Measurements from ENCODE around the gene DZIP1.
"Not testable (repeated sequence)": the region's sequence is repeated elsewhere in the genome, so short reads cannot be mapped to it uniquely, and the experiment has no call there.

Gene DZIP1

DNA sequence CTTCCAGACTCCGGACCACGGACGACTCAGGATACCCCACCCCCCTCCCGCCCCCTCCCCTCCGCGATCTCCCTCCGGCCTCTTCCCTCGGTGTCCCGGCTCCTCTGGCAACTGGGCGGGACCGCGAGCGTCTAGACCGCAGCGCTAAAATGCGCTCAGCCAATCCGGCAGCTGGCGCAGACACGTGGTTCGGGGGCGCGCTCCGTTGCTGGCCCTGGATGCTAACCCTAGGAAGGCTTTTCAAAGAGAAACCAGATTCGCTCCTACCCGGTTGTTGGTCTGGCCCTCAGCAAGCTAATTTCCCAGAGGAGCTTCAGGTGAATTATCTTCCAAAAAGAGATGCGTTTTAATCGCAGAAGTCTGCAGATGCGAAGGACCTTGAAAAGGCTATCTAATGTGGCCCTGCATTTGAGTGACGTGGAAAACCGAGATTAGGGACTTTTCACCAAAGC lies at the start of gene DZIP1:
TSS of gene DZIP1 (minus strand) at position 106 of the 452 bp plus-strand sequence. CDS start 2,677 bp downstream, outside the sequence.
- no peak for DNase-seq (ENCODE audit: low read depth in 2 of 2)

- not testable (repeated sequence) for DNase-seq (ENCODE audit: low read depth in 2 of 2)
Measured at GRCh38 chr13:95690986-95691385, 46.5 kb upstream of the DZIP1 start.

- DNase-seq (ENCODE audit: low read depth in 2 of 2), result no peak
Measured at GRCh38 chr13:95689582-95689926, 45.0 kb upstream of the DZIP1 start.

DNA sequence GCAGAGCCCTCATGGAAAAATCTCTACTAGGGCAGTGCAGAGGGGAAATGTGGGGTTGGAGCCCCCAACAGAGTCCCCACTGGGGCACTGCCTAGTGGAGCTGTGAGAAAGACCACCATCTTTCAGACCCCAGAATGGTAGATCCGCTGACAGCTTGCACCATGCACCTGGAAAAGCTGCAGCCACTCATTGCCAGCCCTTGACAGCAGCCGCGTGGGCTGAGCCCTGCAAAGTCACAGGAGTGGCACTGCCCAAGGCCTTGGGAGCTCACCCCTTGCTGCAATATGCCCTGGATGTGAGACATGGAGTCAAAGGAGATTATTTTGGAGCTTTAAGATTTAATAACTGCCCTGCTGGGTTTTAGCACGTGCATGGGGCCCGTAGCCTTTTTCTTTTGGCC lies 40.5 kb upstream of the DZIP1 start:
- not testable (repeated sequence) for DNase-seq (ENCODE audit: low read depth in 2 of 2)

GRCh38 chr13:95684418-95684817 lies 39.9 kb upstream of the DZIP1 start:
- DNase-seq (ENCODE audit: low read depth in 2 of 2), result no peak

DNA sequence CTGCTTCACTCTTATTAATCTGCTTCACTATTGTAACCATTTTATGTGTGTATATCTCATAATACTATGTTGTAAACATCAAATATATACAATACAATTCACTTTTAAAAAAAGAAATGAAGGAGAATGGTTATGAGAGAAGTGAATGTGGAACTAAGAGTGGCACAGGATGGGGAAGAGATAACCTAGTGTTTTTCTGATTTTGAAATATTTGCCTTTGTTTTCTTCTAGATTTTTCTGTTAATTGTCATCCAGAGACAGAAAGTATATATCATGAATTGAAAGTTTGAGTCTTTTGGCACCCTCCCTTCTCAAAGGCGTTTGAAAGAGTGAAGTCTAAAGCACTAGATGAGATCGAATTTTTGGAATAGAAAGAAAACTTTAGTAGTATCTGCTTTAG lies 35.2 kb upstream of the DZIP1 start:
- no peak for DNase-seq (ENCODE audit: low read depth in 2 of 2)

DNA sequence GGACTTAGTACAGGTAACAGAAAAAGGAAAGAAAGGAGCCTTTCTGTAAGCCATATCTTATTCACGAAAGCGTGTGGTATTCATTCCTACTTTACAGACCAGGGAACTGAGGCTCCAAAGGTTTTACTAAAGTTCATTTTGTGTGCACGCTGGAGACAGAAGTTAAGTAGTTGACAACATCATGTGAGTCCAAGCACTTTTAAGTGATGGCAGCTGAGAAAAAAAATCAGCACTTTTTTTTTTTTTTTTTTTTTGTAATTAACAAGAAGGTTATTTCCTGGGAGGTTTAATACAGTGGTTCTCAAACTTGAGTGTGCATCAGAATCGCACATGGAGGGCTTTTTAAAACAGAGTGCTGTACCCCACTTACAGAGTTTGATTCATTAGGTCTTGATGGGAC lies 34.5 kb upstream of the DZIP1 start:
- DNase-seq (ENCODE audit: low read depth in 2 of 2), result no peak

DNA sequence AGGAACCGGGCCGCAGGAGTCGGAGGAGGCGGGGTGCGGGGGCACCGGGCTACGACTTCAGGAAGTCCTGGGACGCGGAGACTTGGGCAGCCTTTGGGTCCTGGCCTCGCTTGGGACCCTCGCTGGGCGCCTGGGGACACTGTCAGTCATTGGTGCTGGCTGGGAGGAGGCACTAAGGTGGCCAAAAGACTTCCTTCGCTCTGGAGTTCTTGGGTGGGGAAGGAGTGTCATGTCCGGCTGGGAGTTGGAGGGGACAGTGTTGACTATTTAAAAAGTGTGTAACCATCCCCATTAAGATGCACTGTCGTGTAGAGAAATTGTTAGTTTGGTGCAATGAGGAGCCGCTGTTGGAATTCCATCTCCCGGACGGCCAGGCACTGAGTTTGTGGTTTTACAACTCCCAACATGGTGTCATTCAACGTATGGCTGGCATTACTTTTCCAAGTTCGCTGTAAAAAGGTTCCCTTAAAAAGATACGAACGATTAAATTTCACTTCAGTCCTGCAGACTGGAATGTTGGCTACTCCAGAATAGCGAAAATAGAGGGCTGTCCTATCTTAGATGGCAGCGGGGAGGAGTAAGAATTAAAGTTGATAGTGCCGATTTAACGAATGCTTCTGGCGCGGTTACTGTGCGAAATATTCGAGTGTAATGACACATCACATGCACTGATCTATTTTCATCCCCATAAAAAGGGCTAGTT lies 33.2 kb upstream of the DZIP1 start:
- no peak for DNase-seq (ENCODE audit: low read depth in 2 of 2)

- peak; percentile 97 to 98 for DNase-seq (ENCODE audit: low read depth in 2 of 2)
Measured at GRCh38 chr13:95676762-95677563, 32.5 kb upstream of the DZIP1 start, which contains the start of gene DNAJC3. Gene DNAJC3, plus strand, starts transcription at chr13:95677139. Its CDS starts 117 bp downstream, at chr13:95677256.

DNA sequence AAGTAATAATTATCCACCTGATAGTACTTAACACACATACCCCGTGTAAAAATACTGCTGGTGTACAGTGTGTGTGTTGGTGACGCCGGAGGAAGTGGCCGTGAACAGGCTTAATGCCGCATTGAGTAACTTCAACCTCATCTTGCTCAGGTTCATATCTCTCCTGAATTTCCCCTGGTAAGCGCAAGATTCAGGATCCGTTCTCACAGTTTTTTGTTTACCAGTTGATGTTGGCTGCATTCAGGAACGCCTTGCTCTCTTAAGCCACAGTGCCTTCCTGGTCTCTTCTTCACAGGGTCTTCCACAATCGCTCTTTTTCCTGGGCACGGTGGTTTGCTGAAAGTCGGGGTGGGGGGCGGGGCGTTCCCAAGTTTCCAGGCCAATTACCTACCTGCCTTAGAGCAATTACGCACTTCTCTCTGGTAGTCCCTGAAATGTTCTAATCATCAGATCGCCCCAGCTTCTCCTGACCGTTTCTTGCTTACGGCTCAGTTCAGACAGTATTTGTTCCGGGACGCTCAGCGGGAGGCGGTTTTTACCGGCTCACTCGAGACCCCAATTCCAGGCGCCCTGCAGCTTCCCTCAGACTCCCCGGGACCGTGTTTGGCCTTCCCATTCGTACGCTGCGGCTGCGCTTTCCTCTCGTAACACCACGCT lies 31.7 kb upstream of the DZIP1 start:
- DNase-seq (ENCODE audit: low read depth in 2 of 2), result peak in 1 of 2 donors; percentile 5

- no peak for DNase-seq (ENCODE audit: low read depth in 2 of 2)
Measured at GRCh38 chr13:95671597-95671996, 27.1 kb upstream of the DZIP1 start.

DNA sequence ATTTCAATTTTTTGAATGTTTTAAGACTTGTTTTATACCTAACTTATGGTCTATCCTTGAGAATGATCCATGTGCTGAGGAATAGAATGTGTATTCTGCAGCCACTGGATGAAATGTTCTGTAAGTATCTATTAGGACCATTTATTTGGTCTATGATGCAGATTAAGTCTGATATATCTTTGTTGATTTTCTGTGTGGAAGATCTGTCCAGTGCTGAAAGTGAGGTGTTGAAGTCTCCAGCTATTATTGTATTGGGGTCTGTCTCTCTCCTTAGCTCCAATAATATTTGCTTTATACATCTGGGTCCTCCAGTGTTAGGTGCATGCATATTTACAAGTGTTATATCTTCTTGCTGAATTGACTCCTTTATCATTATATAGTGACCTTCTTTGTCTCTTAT lies 22.7 kb upstream of the DZIP1 start:
- DNase-seq (ENCODE audit: low read depth in 2 of 2), result not testable (repeated sequence)

DNA sequence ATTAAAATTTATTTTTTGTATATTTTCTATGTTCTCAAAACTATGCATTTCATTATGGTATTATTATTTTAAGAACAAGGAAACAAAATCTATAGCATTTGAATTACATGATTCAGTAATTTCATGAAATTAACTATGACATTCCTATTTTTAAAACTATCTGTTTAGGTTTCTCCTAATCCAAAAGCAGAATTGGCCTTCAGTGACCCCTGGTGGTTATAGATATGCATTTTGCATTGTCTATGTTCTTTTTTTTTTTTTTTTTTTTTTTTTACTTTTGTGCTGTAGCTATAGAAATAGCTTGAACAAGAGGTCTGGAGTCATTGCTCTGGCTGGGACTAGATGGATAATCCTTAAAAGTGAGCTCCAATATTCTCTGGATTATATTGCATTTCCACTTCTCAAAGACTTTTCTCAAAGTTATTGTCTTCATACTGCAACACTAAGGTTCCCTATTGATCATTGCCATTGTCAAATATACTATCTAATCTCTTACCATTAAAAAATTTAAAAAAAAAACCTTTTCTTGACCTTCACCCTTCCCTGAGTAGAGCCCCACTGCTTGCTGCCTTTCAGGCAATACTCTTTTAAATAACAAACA lies 16.6 kb upstream of the DZIP1 start:
- no peak for DNase-seq (ENCODE audit: low read depth in 2 of 2)

DNA sequence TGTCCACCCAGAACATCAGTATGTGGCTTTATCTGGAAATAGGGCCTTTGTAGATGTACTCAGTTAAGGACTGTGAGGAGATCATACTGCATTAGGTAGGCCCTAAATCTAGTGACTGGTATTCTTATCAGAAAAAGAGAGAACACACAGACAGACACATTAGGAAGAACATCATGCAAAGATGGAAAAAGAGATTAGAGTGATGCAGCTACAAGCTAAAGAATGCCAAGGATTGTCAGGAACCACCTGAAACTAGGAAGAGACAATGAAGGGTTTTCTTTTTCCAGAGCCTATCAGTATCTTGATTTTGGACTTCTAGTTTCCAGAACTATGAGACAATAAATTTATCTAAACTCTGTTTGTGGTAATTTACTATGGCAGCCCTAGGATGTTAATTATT lies 15.0 kb upstream of the DZIP1 start:
- no peak for DNase-seq (ENCODE audit: low read depth in 2 of 2)

- DNase-seq (ENCODE audit: low read depth in 2 of 2), result no peak
Measured at GRCh38 chr13:95656386-95657015, 12.0 kb upstream of the DZIP1 start.

- DNase-seq (ENCODE audit: low read depth in 2 of 2), result no peak
Measured at GRCh38 chr13:95652821-95653220, 8.3 kb upstream of the DZIP1 start.

DNA sequence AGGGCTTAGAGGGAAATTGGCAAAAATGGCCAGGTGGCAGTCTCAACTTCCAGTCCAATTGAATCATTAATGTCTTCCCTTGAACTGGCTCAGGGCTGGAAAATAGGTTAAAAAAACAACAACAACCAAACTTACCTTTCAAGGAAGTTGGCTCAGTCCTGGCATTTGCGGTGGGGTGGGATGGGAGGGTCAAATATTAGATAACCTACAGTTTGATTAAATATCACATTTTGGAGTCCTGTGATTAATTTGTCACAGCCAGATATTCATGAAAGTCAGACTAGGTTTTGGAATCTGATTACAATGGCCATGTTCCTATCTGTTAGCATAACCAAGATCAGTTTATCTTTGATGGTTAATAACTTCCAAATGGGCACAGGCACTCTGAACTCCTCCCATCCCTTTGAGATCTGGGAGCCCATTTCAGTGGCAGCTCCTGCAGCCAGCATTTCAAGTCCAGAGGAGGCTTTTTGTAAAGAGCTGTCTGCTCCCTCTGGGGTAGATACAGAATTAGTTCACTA lies 7.8 kb upstream of the DZIP1 start:
- DNase-seq (ENCODE audit: low read depth in 2 of 2), result no peak

GRCh38 chr13:95650696-95651095 lies 6.2 kb upstream of the DZIP1 start:
- no peak for DNase-seq (ENCODE audit: low read depth in 2 of 2)

GRCh38 chr13:95647321-95647720 lies 2.8 kb upstream of the DZIP1 start:
- DNase-seq (ENCODE audit: low read depth in 2 of 2), result no peak

GRCh38 chr13:95643936-95644598 lies 439 bp downstream of the DZIP1 start:
- no peak for DNase-seq (ENCODE audit: low read depth in 2 of 2)

GRCh38 chr13:95643571-95643935 lies 953 bp downstream of the DZIP1 start:
- no peak for DNase-seq (ENCODE audit: low read depth in 2 of 2)
